HG03097 (cell line): ENCODE data around the gene SH3RF3.
"Not testable (repeated sequence)": the region's sequence is repeated elsewhere in the genome, so short reads cannot be mapped to it uniquely, and the experiment has no call there.

Source experiments
- ATAC-seq: cut with Tn5 transposase; IDR thresholded peaks from one replicate; pipeline ENCODE4 v1.9.1; 2021; ENCODE audit not compliant: unreplicated experiment, low FRiP score

SH3RF3 gene

GRCh38 chr2:109212836-109213563 lies 84.0 kb downstream of the SH3RF3 start:
- ATAC-seq = no peak

- peak; percentile 57 for ATAC-seq
These were observed 84.8 kb downstream of the SH3RF3 start for GRCh38 chr2:109213646-109214433.

GRCh38 chr2:109214651-109215371 lies 85.8 kb downstream of the SH3RF3 start:
- no peak for ATAC-seq

GRCh38 chr2:109215866-109216265 lies 86.9 kb downstream of the SH3RF3 start:
- ATAC-seq = no peak

GRCh38 chr2:109216332-109216731 lies 87.3 kb downstream of the SH3RF3 start:
- ATAC-seq = no peak

GRCh38 chr2:109217362-109218086 lies 88.5 kb downstream of the SH3RF3 start:
- ATAC-seq = no peak

GRCh38 chr2:109218087-109218791 lies 89.2 kb downstream of the SH3RF3 start:
- ATAC-seq = peak; percentile 26

GRCh38 chr2:109218792-109219126 lies 89.8 kb downstream of the SH3RF3 start:
- ATAC-seq = no peak

GRCh38 chr2:109220860-109221259 lies 91.9 kb downstream of the SH3RF3 start:
- ATAC-seq = no peak

- not testable (repeated sequence) for ATAC-seq
These were observed 92.3 kb downstream of the SH3RF3 start for GRCh38 chr2:109221316-109221715.

- ATAC-seq = no peak
These were observed 93.4 kb downstream of the SH3RF3 start for GRCh38 chr2:109222422-109222821.

GRCh38 chr2:109222825-109223471 lies 93.9 kb downstream of the SH3RF3 start:
- ATAC-seq = no peak

- ATAC-seq = no peak
These were observed 94.5 kb downstream of the SH3RF3 start for GRCh38 chr2:109223490-109223889.

- not testable (repeated sequence) for ATAC-seq
These were observed 95.3 kb downstream of the SH3RF3 start for GRCh38 chr2:109224341-109224740.

- no peak for ATAC-seq
These were observed 96.3 kb downstream of the SH3RF3 start for GRCh38 chr2:109225170-109225782.

GRCh38 chr2:109226128-109226527 lies 97.1 kb downstream of the SH3RF3 start:
- no peak for ATAC-seq

GRCh38 chr2:109226622-109227021 lies 97.6 kb downstream of the SH3RF3 start:
- ATAC-seq = no peak

GRCh38 chr2:109229094-109229675 lies 100.2 kb downstream of the SH3RF3 start:
- no peak for ATAC-seq

- ATAC-seq = no peak
These were observed 102.0 kb downstream of the SH3RF3 start for GRCh38 chr2:109230941-109231420.
